Right lobe of liver (tissue), 4 donors: ENCODE measurements around the gene PTPRD.

Source experiments
- POLR2A ChIP-seq: fragments of 450-650 bp; IDR thresholded peaks from one replicate; pipeline ENCODE4 v1.6.1; 2017; ENCODE audit warnings: antibody characterized with exemption, mild to moderate bottlenecking
- TF ChIP-seq, protein P1 (sequence below), 4 donors: fragments of 200-600 bp in 3 of 4; fragments of 450-650 bp in 1 of 4; IDR thresholded peaks; one replicate each; pipeline versions ENCODE4 v1.5.1 to v1.8.0; 2016 to 2022; ENCODE audit warnings: antibody characterized with exemption in 4 of 4, mild to moderate bottlenecking in 2 of 4
- donor health status: DM: no; HTN: no; CAD: no.
- donor health status: DM: no; HTN: no; CAD: no.
- donor health status: DM: no; HTN: yes; CAD: no.

DNA sequence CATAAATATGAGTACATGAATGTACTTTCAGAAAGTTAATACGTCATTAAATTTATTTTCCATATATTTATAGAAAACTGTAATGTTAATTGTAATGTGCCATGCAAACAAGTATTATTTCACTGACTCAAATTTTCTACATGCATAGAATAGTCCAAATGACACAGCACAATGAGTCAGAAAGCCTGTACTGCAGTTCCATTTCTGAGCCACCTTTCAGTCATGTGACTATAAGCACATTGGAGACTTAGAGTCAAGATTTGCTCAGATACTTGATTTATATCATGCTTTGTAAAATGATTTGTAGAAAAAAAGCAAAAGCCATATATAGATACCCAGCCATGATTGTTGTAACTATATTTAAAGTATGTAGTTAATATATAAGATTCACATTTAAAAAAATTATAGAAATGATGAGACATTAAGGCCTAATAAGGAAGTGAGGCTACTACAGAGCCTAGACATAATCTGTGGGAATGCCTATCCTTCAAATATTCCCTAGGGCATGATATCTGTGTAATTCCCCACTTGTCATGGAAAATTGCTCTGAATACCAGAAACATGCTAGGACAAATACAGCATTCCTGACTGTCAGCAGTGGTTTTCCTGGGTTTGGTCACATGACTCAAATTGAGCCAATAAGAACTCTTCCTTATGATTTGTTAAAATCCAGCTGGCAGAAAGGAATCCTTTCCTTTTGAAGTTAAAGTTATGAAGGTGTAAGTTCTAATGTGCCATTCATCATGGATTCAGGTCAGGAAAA, 50.0 kb downstream of the PTPRD start:
- TF ChIP-seq, protein P1, sequence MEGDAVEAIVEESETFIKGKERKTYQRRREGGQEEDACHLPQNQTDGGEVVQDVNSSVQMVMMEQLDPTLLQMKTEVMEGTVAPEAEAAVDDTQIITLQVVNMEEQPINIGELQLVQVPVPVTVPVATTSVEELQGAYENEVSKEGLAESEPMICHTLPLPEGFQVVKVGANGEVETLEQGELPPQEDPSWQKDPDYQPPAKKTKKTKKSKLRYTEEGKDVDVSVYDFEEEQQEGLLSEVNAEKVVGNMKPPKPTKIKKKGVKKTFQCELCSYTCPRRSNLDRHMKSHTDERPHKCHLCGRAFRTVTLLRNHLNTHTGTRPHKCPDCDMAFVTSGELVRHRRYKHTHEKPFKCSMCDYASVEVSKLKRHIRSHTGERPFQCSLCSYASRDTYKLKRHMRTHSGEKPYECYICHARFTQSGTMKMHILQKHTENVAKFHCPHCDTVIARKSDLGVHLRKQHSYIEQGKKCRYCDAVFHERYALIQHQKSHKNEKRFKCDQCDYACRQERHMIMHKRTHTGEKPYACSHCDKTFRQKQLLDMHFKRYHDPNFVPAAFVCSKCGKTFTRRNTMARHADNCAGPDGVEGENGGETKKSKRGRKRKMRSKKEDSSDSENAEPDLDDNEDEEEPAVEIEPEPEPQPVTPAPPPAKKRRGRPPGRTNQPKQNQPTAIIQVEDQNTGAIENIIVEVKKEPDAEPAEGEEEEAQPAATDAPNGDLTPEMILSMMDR (IDR thresholded peaks at IDR 0.05) = no peak
- TF ChIP-seq POLR2A = no peak
